SKM-1 (cell line): ENCODE data around the gene CCDC171.

Source experiments
- DNase-seq: peaks from one replicate; lab custom pipeline; 2025; ENCODE audit not compliant: unreplicated experiment; lab: John Stamatoyannopoulos, UW

Gene CCDC171

DNA sequence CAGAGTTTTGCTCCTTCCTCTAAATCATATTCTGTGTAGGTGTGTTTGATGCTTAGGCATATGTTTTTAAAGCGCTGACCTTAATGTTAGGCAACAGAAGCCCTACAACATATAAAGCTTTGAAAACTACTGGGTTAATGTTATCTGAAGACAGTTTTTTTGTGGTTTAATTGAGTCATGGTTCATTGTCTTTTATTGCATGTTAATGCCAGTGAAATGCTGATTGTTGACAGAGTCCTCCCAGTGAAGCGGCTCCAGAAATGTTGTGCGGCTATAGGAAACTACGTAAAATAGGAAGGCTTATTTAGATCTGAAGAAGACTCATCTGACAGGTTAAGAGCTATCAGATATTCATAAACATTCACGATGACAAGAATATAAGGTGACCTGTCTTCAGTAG, 424.6 kb downstream of the CCDC171 start:
- no peak for DNase-seq

DNA sequence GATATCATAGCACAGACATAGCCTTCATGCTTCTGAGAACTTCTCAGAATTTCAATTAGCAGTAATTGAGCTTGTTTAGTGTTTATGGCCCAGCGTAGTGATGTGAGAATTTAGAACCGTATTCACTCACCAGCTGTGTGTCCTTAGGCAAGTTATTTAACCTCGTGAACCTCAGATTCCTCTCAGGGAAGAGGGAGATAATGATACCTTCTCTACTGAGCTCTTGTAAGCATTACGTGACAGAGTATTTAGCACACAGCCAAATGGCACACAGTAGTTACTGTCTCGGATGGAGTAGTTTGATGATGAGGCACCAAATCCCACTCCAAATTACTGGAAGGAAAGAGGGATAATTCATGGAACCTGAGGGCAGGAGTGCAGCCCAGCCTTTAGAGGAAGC, 429.3 kb downstream of the CCDC171 start:
- no peak for DNase-seq

GRCh38 chr9:15999422-16000339, 446.8 kb downstream of the CCDC171 start:
- DNase-seq, result no peak

GRCh38 chr9:16000811-16001210, 448.0 kb downstream of the CCDC171 start:
- DNase-seq, result no peak

GRCh38 chr9:16001856-16002255, 449.0 kb downstream of the CCDC171 start:
- DNase-seq, result no peak

GRCh38 chr9:16002816-16003215, 450.0 kb downstream of the CCDC171 start:
- no peak for DNase-seq

GRCh38 chr9:16003785-16004184, 450.9 kb downstream of the CCDC171 start:
- DNase-seq, result no peak

GRCh38 chr9:16004613-16005012, 451.8 kb downstream of the CCDC171 start:
- no peak for DNase-seq

DNA sequence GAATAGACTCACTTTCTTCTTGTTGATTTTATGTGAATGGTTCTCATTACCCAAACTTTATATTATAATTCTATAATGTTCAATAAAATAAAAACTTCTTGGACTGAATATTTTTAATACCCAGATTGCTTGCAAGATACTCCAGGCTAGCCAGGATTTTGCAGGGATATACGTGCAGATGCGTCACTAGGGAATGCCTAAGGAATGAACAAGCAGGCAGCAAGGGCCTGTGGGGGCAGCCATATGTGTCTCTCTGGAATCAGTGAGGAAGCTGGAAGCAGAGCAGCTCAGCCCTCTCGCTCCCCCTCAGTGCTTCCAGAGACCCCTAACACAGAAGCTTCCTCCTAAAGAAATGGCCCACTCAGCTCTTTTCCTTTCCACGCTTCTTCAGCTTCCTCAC, 457.4 kb downstream of the CCDC171 start:
- no peak for DNase-seq

DNA sequence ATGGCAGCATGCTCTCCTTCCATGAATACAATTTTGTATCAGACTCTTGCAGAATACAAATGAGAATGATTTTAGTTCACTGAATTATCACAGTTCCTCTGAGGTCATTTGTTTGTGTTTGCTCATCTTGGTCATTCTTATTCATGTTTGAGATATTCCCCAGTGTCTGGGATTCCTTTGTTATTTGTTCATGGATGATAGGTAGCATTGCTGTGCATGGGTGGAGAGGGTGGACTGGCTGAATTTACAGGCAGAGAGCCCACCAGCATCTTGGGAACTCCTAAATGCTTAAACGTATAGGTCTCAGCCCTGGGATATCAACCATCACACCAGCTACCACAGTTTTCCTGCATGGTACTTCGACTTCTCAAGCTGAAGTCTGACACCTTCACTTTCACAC, 459.8 kb downstream of the CCDC171 start:
- DNase-seq, result no peak

GRCh38 chr9:16013366-16013765, 460.5 kb downstream of the CCDC171 start:
- DNase-seq, result no peak

- DNase-seq, result no peak
These were observed 461.0 kb downstream of the CCDC171 start for GRCh38 chr9:16013826-16014225.

GRCh38 chr9:16022228-16022627, 469.4 kb downstream of the CCDC171 start:
- no peak for DNase-seq

DNA sequence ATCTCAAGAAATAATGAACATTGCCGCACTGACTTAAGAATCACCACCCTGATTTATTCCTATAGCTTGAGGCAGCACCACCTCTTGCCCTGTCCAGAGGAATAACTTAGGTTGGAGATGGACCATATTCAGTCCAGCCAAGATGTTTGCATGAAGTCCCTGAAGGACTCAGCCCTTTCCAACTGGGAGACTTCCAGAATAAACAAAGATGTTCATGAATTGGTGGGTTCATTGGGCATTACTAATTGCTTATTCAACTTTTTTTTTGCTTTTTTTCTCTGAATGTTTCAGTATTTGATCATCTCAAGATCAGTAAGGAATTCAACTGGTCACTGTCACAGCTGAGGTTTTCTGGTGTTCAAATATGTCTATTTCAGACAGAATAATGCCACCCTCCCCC, 470.6 kb downstream of the CCDC171 start:
- DNase-seq, result no peak
